ENCODE results near the gene AQP6.

The AQP6 gene

DNA sequence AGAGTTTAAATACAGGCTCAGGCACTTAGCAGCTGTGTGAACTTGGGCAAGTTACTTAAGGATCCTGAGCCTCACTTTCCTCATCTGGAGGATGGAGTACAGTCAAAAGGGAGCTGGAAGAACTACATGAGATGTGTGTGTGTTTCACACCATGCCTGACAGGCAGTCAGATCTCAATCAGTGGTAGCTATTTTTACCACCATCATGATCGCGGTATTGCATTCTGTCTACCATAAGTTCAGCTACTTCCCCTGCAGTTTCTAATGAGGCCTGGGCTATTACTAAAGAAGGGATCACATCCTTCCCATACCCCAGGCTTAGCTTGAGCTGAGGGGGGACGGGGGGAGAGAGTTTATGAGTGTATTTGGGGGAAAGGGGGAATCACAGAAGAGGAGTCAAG, 7.0 kb downstream of the AQP6 start:
- ChIA-PET POLR2A (ENCODE audit: low non-redundant PET) (no interaction called here), CTCF (interaction anchor here (1.1 to 1.8 kb wide), 2 partner anchors 13 to 76 kb away, joined by 5 to 6 read pairs; no protein-coding TSS in a partner anchor)
- TF ChIP-seq CTCF (conservative IDR thresholded peaks at IDR 0.05; ENCODE audit: low read depth): no peak
- no peak for DNase-seq (ENCODE audit: low spot score)
- H3K27ac ChIP-seq: no peak overlapping the region

- DNase-seq (ENCODE audit: low spot score): no peak
- CTCF ChIA-PET: interaction anchor here (0.7 to 1.8 kb wide), 4 partner anchors 14 to 140 kb away, joined by 3 to 6 read pairs (median 4); no protein-coding TSS in a partner anchor
Observed at GRCh38 chr12:49980501-49981349, 8.0 kb downstream of the AQP6 start.

GRCh38 chr12:49982246-49983087, 9.7 kb downstream of the AQP6 start:
- TF ChIP-seq CTCF (conservative IDR thresholded peaks at IDR 0.05; ENCODE audit: low read depth): no peak
- no peak overlapping the region for H3K27ac ChIP-seq
- ChIA-PET CTCF (interaction anchor here (0.6 to 1.3 kb wide), 3 partner anchors 15 to 368 kb away, joined by 4 to 7 read pairs (median 5); no protein-coding TSS in a partner anchor), POLR2A (ENCODE audit: low non-redundant PET) (interaction anchor here (0.6 kb wide), 1 partner anchor 268 kb away, joined by 9 read pairs; no protein-coding TSS in a partner anchor)
- DNase-seq (ENCODE audit: low spot score): no peak

More at GRCh38 chr12:49980501-49981349, 8.0 kb downstream of the AQP6 start:
- no peak overlapping the region for H3K27ac ChIP-seq
- TF ChIP-seq CTCF (conservative IDR thresholded peaks at IDR 0.05; ENCODE audit: low read depth): no peak
- POLR2A ChIA-PET (ENCODE audit: low non-redundant PET): no interaction called here

- CTCF ChIA-PET: interaction anchor here (0.6 to 1.3 kb wide), 3 partner anchors 21 to 117 kb away, joined by 3 to 5 read pairs (median 3); no protein-coding TSS in a partner anchor
- peak overlapping the region; percentile 57 for H3K27ac ChIP-seq
- TF ChIP-seq CTCF (conservative IDR thresholded peaks at IDR 0.05; ENCODE audit: low read depth): no peak
- DNase-seq (ENCODE audit: low spot score): peak; percentile 68
- POLR2A ChIA-PET (ENCODE audit: low non-redundant PET): no interaction called here
Observed at GRCh38 chr12:49983892-49984291, 11.1 kb downstream of the AQP6 start.

GRCh38 chr12:49984476-49985359, 12.0 kb downstream of the AQP6 start:
- POLR2A ChIA-PET (ENCODE audit: low non-redundant PET): no interaction called here
- CTCF ChIA-PET: interaction anchor here (0.6 to 1.2 kb wide), 3 partner anchors 18 to 118 kb away, joined by 3 to 4 read pairs (median 3); no protein-coding TSS in a partner anchor
- TF ChIP-seq CTCF (conservative IDR thresholded peaks at IDR 0.05; ENCODE audit: low read depth): no peak
- peak overlapping the region; percentile 57 for H3K27ac ChIP-seq
- no peak for DNase-seq (ENCODE audit: low spot score)
